Fibroblast of the aortic adventitia (primary cell): ENCODE results near the gene PDIA5. TPM values are rescaled to one million over a fixed set of nuclear protein-coding genes. Genes with fewer than 3 reads are reported as not detected.

Source experiments
- DNase-seq: peaks from one replicate; pipeline ENCODE4 v3.0.0-alpha.2; 2010; ENCODE audit warnings: low read depth
- H3K4me3 ChIP-seq: 2 replicates; pipeline ENCODE4 v1.5.1; 2011; ENCODE audit warnings: low read depth, mild to moderate bottlenecking, control low read depth, low read length, moderate library complexity
- CTCF ChIP-seq: IDR thresholded peaks from 2 replicates; pipeline ENCODE4 v1.5.1; 2011; ENCODE audit warnings: mild to moderate bottlenecking, low read length, control low read depth, inconsistent platforms; ENCODE audit not compliant: insufficient read depth
- total RNA-seq: library from RNA; depleted of rRNA; stranded (reverse); fragments of >200 nt; gene quantifications from 2 replicates; pipeline ENCODE4 v1.2.3, GENCODE V29; 2012; ENCODE audit warnings: low replicate concordance

The PDIA5 gene
- total RNA-seq, 1 donor, result 59.1 TPM

GRCh38 chr3:123058505-123058904 is 8.3 kb upstream of the PDIA5 start:
- no peak overlapping the region for H3K4me3 ChIP-seq
- no peak for TF ChIP-seq CTCF
- no peak for DNase-seq

GRCh38 chr3:123060054-123060453 is 6.8 kb upstream of the PDIA5 start:
- H3K4me3 ChIP-seq, result no peak overlapping the region
- TF ChIP-seq CTCF, result no peak
- DNase-seq, result no peak

- TF ChIP-seq CTCF, result no peak
- H3K4me3 ChIP-seq, result no peak overlapping the region
- DNase-seq, result no peak
Measured at GRCh38 chr3:123061856-123062255, 5.0 kb upstream of the PDIA5 start.

GRCh38 chr3:123063034-123063433 is 3.8 kb upstream of the PDIA5 start:
- H3K4me3 ChIP-seq, result no peak overlapping the region
- no peak for DNase-seq
- TF ChIP-seq CTCF, result no peak

GRCh38 chr3:123064506-123064905 is 2.3 kb upstream of the PDIA5 start:
- TF ChIP-seq CTCF, result no peak
- no peak overlapping the region for H3K4me3 ChIP-seq
- no peak for DNase-seq

GRCh38 chr3:123064914-123065313 is 1.9 kb upstream of the PDIA5 start:
- no peak for TF ChIP-seq CTCF
- no peak for DNase-seq

GRCh38 chr3:123066599-123066895 is 278 bp upstream of the PDIA5 start:
- peak overlapping the region; percentile 95 for H3K4me3 ChIP-seq
- DNase-seq, result no peak
- no peak for TF ChIP-seq CTCF

More at GRCh38 chr3:123064914-123065313, 1.9 kb upstream of the PDIA5 start:
- no peak overlapping the region for H3K4me3 ChIP-seq
